ENCODE measurements around the gene BCKDHB. TPM values are rescaled to one million over a fixed set of nuclear protein-coding genes. Genes with fewer than 3 reads are reported as not detected.

BCKDHB gene
- total and polyA plus RNA-seq, 10 donors, result 6.3 to 16.4 (median 11.0) TPM

GRCh38 chr6:80325742-80326141 lies 219.3 kb downstream of the BCKDHB start:
- intact Hi-C loops (cut with DNase I; ENCODE audit: low total_unique reads), result no loop called here
- no peak for TF ChIP-seq POLR2AphosphoS5 (IDR thresholded peaks at IDR 0.05)
- TF ChIP-seq POLR2A (IDR thresholded peaks at IDR 0.05), result no peak
- TF ChIP-seq CTCF (IDR thresholded peaks at IDR 0.05 in 8 of 11, conservative IDR thresholded peaks at IDR 0.05 in 3 of 11), result no peak
- Histone ChIP-seq H3K27me3 (replicated peaks in 1 of 7) (no peaks in the 10 kb centered on the region), H3K4me1 (no peaks in the 10 kb centered on the region), H3K36me3 (no peaks in the 10 kb centered on the region), H3K9me3 (no peaks in the 10 kb centered on the region), H3K27ac (no peak overlapping the region), H3K4me3 (no peak overlapping the region)
- DNase-seq, result no peak
- WGBS, 5 donors, result 74 to 94% (median 86%) methylated on average over 3 of the region's 3 CpGs

- 81 to 93% (median 87%) methylated on average over 1 of the region's 1 CpG for WGBS, 5 donors
- intact Hi-C loops (cut with DNase I; ENCODE audit: low total_unique reads), result no loop called here
These were observed 222.2 kb downstream of the BCKDHB start for GRCh38 chr6:80328652-80329051.

GRCh38 chr6:80329496-80329895 lies 223.0 kb downstream of the BCKDHB start:
- H3K27ac ChIP-seq, result no peak overlapping the region
- no peaks in the 10 kb centered on the region for H3K9me3 ChIP-seq
- H3K27me3 ChIP-seq (replicated peaks in 1 of 7), result no peaks in the 10 kb centered on the region
- H3K4me3 ChIP-seq, result no peak overlapping the region
- no peak for DNase-seq
- TF ChIP-seq POLR2AphosphoS5 (IDR thresholded peaks at IDR 0.05) (no peak), CTCF (IDR thresholded peaks at IDR 0.05 in 8 of 11, conservative IDR thresholded peaks at IDR 0.05 in 3 of 11) (no peak), POLR2A (IDR thresholded peaks at IDR 0.05) (no peak)
- H3K36me3 ChIP-seq, result no peaks in the 10 kb centered on the region
- intact Hi-C loops (cut with DNase I; ENCODE audit: low total_unique reads), result no loop called here
- no peaks in the 10 kb centered on the region for H3K4me1 ChIP-seq

More at GRCh38 chr6:80328652-80329051, 222.2 kb downstream of the BCKDHB start:
- TF ChIP-seq POLR2A (IDR thresholded peaks at IDR 0.05), result no peak
- no peak for TF ChIP-seq POLR2AphosphoS5 (IDR thresholded peaks at IDR 0.05)
- no peak for TF ChIP-seq CTCF (IDR thresholded peaks at IDR 0.05 in 8 of 11, conservative IDR thresholded peaks at IDR 0.05 in 3 of 11)
- Histone ChIP-seq H3K27ac (no peak overlapping the region), H3K27me3 (replicated peaks in 1 of 7) (no peaks in the 10 kb centered on the region), H3K36me3 (no peaks in the 10 kb centered on the region), H3K9me3 (no peaks in the 10 kb centered on the region), H3K4me1 (no peaks in the 10 kb centered on the region), H3K4me3 (no peak overlapping the region)
- no peak for DNase-seq

GRCh38 chr6:80330961-80331360 lies 224.5 kb downstream of the BCKDHB start:
- Histone ChIP-seq H3K36me3 (no peaks in the 10 kb centered on the region), H3K9me3 (no peaks in the 10 kb centered on the region), H3K4me1 (no peaks in the 10 kb centered on the region), H3K27me3 (replicated peaks in 1 of 7) (no peaks in the 10 kb centered on the region), H3K4me3 (no peak overlapping the region), H3K27ac (no peak overlapping the region)
- no peak for DNase-seq
- TF ChIP-seq POLR2A (IDR thresholded peaks at IDR 0.05) (no peak), CTCF (IDR thresholded peaks at IDR 0.05 in 8 of 11, conservative IDR thresholded peaks at IDR 0.05 in 3 of 11) (no peak), POLR2AphosphoS5 (IDR thresholded peaks at IDR 0.05) (no peak)
- 62 to 74% (median 70%) methylated on average over 3 of the region's 3 CpGs for WGBS, 5 donors
- intact Hi-C loops (cut with DNase I; ENCODE audit: low total_unique reads), result no loop called here
